GM23338 (cell line): Measurements from ENCODE around the gene DNAAF5. TPM values are rescaled to one million over a fixed set of nuclear protein-coding genes. Genes with fewer than 3 reads are reported as not detected.
A peak's percentile ranks its signal among the peaks of the same experiment; 100 is the strongest.

Experiments
- ATAC-seq: fragments of 200-7000 bp; cut with Tn5 transposase; 3 replicates; pipeline ENCODE4 v1.9.1; 2020
- DNase-seq: peaks from one replicate; pipeline ENCODE4 v3.0.0-alpha.2; 2015; ENCODE audit warnings: low spot score
- H2AFZ ChIP-seq: fragments of 200-600 bp; sonication (generic); 2 replicates; pipeline ENCODE4 v1.8.0; 2016; ENCODE audit warnings: antibody characterized with exemption, mild to moderate bottlenecking, moderate library complexity
- H3F3A ChIP-seq: fragments of 200-600 bp; sonication (generic); replicated peaks from 2 replicates; pipeline ENCODE4 v1.8.0; 2017; ENCODE audit warnings: antibody characterized with exemption, mixed run types, low read depth
- H3K27ac ChIP-seq: fragments of 200-600 bp; sonication (generic); 2 replicates; pipeline ENCODE4 v1.6.1; 2016; ENCODE audit warnings: low read depth
- H3K27me3 ChIP-seq: fragments of 200-600 bp; sonication (generic); 2 replicates; pipeline ENCODE4 v1.8.0; 2016; ENCODE audit warnings: mild to moderate bottlenecking, mixed run types, moderate library complexity; ENCODE audit not compliant: insufficient read depth
- H3K36me3 ChIP-seq: fragments of 200-600 bp; sonication (generic); 2 replicates; pipeline ENCODE4 v1.8.0; 2016; ENCODE audit warnings: mild to moderate bottlenecking; ENCODE audit not compliant: insufficient read depth
- H3K4me1 ChIP-seq: fragments of 200-600 bp; sonication (generic); 2 replicates; pipeline ENCODE4 v1.8.0; 2016; ENCODE audit warnings: mild to moderate bottlenecking, moderate library complexity; ENCODE audit not compliant: insufficient read depth
- H3K4me2 ChIP-seq: fragments of 200-600 bp; sonication (generic); 2 replicates; pipeline ENCODE4 v1.7.1; 2017; ENCODE audit warnings: mixed run types
- H3K4me3 ChIP-seq: fragments of 200-600 bp; sonication (generic); 2 replicates; pipeline ENCODE4 v1.6.1; 2016; ENCODE audit warnings: mixed run types
- H3K79me2 ChIP-seq: fragments of 200-600 bp; sonication (generic); replicated peaks from 2 replicates; pipeline ENCODE4 v1.8.0; 2017; ENCODE audit warnings: mild to moderate bottlenecking; ENCODE audit not compliant: insufficient read depth
- H3K9me2 ChIP-seq: fragments of 200-600 bp; sonication (generic); 2 replicates; pipeline ENCODE4 v1.8.0; 2017; ENCODE audit not compliant: insufficient read depth
- H4K20me1 ChIP-seq: fragments of 200-600 bp; sonication (generic); replicated peaks from 2 replicates; pipeline ENCODE4 v1.8.0; 2017; ENCODE audit warnings: mild to moderate bottlenecking; ENCODE audit not compliant: insufficient read depth
- H3K27ac Mint-ChIP-seq: 2 replicates; pipeline ENCODE4 v1.8.0; 2020; ENCODE audit warnings: inconsistent platforms, mild to moderate bottlenecking, moderate library complexity, mixed read lengths
- H3K27me3 Mint-ChIP-seq: 3 replicates; pipeline ENCODE4 v1.8.0; 2022; ENCODE audit warnings: low read depth, mild to moderate bottlenecking, moderate library complexity, mixed read lengths, inconsistent platforms; ENCODE audit not compliant: insufficient read depth, poor library complexity
- H3K36me3 Mint-ChIP-seq: 3 replicates; pipeline ENCODE4 v1.8.0; 2021; ENCODE audit warnings: low read depth, mild to moderate bottlenecking, inconsistent platforms, moderate library complexity, mixed read lengths
- H3K4me1 Mint-ChIP-seq: 3 replicates; pipeline ENCODE4 v1.8.0; 2020; ENCODE audit warnings: mild to moderate bottlenecking, inconsistent platforms, mixed read lengths
- H3K4me3 Mint-ChIP-seq: 3 replicates; pipeline ENCODE4 v1.8.0; 2021; ENCODE audit warnings: moderate library complexity, mild to moderate bottlenecking, inconsistent platforms, mixed read lengths
- H3K9me3 Mint-ChIP-seq: 3 replicates; pipeline ENCODE4 v1.8.0; 2020; ENCODE audit warnings: moderate library complexity, mild to moderate bottlenecking, inconsistent platforms, mixed read lengths
- CREB1 ChIP-seq: fragments of 250-450 bp; sonication (Bioruptor Pico); IDR thresholded peaks from 2 replicates; pipeline ENCODE4 v1.5.0; 2020; ENCODE audit warnings: low read depth, mild to moderate bottlenecking, moderate library complexity
- EZH2 ChIP-seq: fragments of 200-600 bp; sonication (generic); IDR thresholded peaks from one replicate; pipeline ENCODE4 v1.8.0; 2017; ENCODE audit warnings: antibody characterized with exemption, mild to moderate bottlenecking, low read depth; ENCODE audit not compliant: unreplicated experiment
- JUNB ChIP-seq: IDR thresholded peaks from one replicate; pipeline ENCODE4 v1.6.1; 2016; ENCODE audit warnings: antibody characterized with exemption; ENCODE audit not compliant: unreplicated experiment
- POLR2AphosphoS5 ChIP-seq: IDR thresholded peaks from 2 replicates; pipeline ENCODE4 v1.6.1; 2016; ENCODE audit warnings: antibody characterized with exemption, low read depth
- ZNF114 ChIP-seq: fragments of 250-450 bp; sonication (Bioruptor Pico); IDR thresholded peaks from 2 replicates; pipeline ENCODE4 v1.5.0; 2020; ENCODE audit warnings: mild to moderate bottlenecking, moderate library complexity
- ZNF331 ChIP-seq: fragments of 250-450 bp; sonication (Bioruptor Pico); IDR thresholded peaks from 2 replicates; pipeline ENCODE4 v1.5.0; 2020; ENCODE audit warnings: low read depth, mild to moderate bottlenecking, moderate library complexity
- polyA plus RNA-seq: library from polyadenylated mRNA; unstranded; fragments of >200 nt; fragmentation: Nextera tagmentation; extraction: Ambion mirVana; gene quantifications from 2 replicates; pipeline ENCODE4 v1.2.1, GENCODE V29; 2016
- total RNA-seq: library from RNA; depleted of rRNA; stranded (reverse); fragments of >200 nt; shearing (Covaris generic); gene quantifications from 2 replicates; pipeline ENCODE4 v1.2.3, GENCODE V29; 2014
- TF ChIP-seq, protein P1 (sequence below): IDR thresholded peaks from 2 replicates; pipeline ENCODE4 v1.6.1; 2016; ENCODE audit warnings: antibody characterized with exemption
- TF ChIP-seq, protein P2 (sequence below): fragments of 250-450 bp; sonication (Bioruptor Pico); IDR thresholded peaks from 2 replicates; pipeline ENCODE4 v1.5.0; 2020; ENCODE audit warnings: mild to moderate bottlenecking, moderate library complexity

The DNAAF5 gene
- total and polyA plus RNA-seq, 2 experiments from 2014 or later: 20.4 to 86.7 TPM

DNA sequence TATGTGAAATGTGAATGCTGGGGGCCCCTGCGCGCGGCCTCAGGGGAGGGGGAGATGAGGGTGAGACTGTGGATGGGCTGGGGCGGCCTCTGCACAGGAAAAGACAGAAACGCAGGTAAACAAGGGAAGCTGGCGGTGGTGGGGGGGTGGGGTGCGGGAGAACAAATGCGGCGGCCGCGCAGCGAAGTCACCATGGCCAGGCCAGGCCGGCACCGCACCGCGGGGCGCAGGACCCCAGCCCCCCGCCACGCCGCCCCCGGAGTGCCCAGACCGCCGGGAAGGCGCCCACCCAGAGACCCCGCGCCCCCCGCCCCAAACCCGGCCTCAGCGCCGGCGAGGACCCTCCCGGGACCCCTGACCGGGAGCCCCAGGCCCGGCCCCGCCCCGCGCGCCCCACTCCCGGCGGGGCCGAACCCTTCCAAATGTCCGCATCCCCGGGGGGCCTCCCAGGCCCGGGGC is 14.5 kb upstream of the DNAAF5 start (continued):
- no peak for TF ChIP-seq ZNF331
- no peak for TF ChIP-seq CREB1
- no peak for TF ChIP-seq POLR2AphosphoS5
- no peak for TF ChIP-seq ZNF114 (CRISPR knock-in tag)
- TF ChIP-seq, protein P1, sequence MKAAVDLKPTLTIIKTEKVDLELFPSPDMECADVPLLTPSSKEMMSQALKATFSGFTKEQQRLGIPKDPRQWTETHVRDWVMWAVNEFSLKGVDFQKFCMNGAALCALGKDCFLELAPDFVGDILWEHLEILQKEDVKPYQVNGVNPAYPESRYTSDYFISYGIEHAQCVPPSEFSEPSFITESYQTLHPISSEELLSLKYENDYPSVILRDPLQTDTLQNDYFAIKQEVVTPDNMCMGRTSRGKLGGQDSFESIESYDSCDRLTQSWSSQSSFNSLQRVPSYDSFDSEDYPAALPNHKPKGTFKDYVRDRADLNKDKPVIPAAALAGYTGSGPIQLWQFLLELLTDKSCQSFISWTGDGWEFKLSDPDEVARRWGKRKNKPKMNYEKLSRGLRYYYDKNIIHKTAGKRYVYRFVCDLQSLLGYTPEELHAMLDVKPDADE: no peak
- no peak for TF ChIP-seq JUNB

DNA sequence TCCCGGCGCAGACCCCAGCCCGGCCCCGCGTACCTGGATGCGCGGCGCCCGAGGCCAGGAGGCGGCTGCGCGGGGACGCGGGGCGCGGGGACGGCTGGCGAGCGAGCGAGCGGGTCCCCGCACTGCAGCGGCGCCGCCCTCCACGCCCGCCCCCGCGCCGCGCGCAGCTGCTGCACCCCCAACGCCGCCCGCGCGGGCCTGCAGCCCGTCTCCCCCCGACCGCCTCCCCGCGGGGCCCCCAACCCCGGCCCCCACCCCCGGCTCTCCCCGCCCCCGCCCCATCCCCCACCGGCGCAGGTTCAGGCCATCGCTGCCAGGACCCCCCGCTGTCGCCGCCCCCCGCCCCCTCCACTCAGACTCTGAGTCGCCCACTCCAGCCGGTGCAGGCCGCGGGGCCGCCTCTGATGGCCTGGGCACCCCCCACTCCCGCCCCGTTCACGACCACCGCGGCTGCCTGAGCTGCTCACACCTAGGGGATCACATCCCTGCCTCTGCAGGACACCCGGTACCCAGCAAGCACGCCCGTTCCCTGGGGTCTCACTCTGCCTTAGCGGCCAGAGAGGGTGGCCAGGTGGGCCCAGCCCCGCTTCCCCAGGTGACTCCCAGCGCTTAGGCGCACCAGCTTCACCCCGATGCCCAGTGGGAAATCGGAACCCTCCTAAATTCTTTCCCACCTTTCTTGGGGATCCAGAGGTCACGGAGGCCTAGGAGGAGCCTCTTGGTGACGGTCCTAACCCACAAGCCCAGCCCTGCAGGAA is 13.9 kb upstream of the DNAAF5 start:
- H3K4me1 ChIP-seq: peaks cover 3% of the 10 kb centered on the region; the same call in 1 of the 2 replicates
- TF ChIP-seq CREB1 (no peak), EZH2 (no peak), JUNB (no peak)
- TF ChIP-seq, protein P2, sequence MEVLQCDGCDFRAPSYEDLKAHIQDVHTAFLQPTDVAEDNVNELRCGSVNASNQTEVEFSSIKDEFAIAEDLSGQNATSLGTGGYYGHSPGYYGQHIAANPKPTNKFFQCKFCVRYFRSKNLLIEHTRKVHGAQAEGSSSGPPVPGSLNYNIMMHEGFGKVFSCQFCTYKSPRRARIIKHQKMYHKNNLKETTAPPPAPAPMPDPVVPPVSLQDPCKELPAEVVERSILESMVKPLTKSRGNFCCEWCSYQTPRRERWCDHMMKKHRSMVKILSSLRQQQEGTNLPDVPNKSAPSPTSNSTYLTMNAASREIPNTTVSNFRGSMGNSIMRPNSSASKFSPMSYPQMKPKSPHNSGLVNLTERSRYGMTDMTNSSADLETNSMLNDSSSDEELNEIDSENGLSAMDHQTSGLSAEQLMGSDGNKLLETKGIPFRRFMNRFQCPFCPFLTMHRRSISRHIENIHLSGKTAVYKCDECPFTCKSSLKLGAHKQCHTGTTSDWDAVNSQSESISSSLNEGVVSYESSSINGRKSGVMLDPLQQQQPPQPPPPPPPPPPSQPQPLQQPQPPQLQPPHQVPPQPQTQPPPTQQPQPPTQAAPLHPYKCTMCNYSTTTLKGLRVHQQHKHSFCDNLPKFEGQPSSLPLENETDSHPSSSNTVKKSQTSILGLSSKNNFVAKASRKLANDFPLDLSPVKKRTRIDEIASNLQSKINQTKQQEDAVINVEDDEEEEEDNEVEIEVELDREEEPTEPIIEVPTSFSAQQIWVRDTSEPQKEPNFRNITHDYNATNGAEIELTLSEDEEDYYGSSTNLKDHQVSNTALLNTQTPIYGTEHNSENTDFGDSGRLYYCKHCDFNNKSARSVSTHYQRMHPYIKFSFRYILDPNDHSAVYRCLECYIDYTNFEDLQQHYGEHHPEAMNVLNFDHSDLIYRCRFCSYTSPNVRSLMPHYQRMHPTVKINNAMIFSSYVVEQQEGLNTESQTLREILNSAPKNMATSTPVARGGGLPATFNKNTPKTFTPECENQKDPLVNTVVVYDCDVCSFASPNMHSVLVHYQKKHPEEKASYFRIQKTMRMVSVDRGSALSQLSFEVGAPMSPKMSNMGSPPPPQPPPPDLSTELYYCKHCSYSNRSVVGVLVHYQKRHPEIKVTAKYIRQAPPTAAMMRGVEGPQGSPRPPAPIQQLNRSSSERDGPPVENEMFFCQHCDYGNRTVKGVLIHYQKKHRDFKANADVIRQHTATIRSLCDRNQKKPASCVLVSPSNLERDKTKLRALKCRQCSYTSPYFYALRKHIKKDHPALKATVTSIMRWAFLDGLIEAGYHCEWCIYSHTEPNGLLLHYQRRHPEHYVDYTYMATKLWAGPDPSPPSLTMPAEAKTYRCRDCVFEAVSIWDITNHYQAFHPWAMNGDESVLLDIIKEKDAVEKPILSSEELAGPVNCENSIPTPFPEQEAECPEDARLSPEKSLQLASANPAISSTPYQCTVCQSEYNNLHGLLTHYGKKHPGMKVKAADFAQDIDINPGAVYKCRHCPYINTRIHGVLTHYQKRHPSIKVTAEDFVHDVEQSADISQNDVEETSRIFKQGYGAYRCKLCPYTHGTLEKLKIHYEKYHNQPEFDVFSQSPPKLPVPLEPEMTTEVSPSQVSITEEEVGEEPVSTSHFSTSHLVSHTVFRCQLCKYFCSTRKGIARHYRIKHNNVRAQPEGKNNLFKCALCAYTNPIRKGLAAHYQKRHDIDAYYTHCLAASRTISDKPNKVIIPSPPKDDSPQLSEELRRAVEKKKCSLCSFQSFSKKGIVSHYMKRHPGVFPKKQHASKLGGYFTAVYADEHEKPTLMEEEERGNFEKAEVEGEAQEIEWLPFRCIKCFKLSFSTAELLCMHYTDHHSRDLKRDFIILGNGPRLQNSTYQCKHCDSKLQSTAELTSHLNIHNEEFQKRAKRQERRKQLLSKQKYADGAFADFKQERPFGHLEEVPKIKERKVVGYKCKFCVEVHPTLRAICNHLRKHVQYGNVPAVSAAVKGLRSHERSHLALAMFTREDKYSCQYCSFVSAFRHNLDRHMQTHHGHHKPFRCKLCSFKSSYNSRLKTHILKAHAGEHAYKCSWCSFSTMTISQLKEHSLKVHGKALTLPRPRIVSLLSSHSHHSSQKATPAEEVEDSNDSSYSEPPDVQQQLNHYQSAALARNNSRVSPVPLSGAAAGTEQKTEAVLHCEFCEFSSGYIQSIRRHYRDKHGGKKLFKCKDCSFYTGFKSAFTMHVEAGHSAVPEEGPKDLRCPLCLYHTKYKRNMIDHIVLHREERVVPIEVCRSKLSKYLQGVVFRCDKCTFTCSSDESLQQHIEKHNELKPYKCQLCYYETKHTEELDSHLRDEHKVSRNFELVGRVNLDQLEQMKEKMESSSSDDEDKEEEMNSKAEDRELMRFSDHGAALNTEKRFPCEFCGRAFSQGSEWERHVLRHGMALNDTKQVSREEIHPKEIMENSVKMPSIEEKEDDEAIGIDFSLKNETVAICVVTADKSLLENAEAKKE (CRISPR knock-in tag): no peak
- Mint-ChIP-seq H3K4me1 (peaks cover 27% of the 10 kb centered on the region), H3K27me3 (peaks cover 12% of the 10 kb centered on the region), H3K27ac (no peak overlapping the region), H3K4me3 (peak overlapping the region; percentile 59), H3K9me3 (no peaks in the 10 kb centered on the region; the same call in none of the 3 replicates), H3K36me3 (peaks cover 42% of the 10 kb centered on the region)
- no peaks in the 10 kb centered on the region for H3K27me3 ChIP-seq
- H4K20me1 ChIP-seq: peaks cover 7% of the 10 kb centered on the region
- H3K27ac ChIP-seq: no peak overlapping the region
- DNase-seq (peak; percentile 50), ATAC-seq (peak; percentile 52)
- H3K79me2 ChIP-seq: peaks cover 46% of the 10 kb centered on the region
- H3K4me2 ChIP-seq: peak overlapping the region; percentile 84
- peak overlapping the region; percentile 59 for H3K4me3 ChIP-seq
- no peaks in the 10 kb centered on the region for H3F3A ChIP-seq
- peak overlapping the region; percentile 76 for H2AFZ ChIP-seq
- H3K36me3 ChIP-seq: no peaks in the 10 kb centered on the region
- no peaks in the 10 kb centered on the region for H3K9me2 ChIP-seq
